ENCODE results near the gene SMIM7.
A peak's percentile ranks its signal among the peaks of the same experiment; 100 is the strongest.
"Not testable (repeated sequence)": the region's sequence is repeated elsewhere in the genome, so short reads cannot be mapped to it uniquely, and the experiment has no call there.

Gene SMIM7

DNA sequence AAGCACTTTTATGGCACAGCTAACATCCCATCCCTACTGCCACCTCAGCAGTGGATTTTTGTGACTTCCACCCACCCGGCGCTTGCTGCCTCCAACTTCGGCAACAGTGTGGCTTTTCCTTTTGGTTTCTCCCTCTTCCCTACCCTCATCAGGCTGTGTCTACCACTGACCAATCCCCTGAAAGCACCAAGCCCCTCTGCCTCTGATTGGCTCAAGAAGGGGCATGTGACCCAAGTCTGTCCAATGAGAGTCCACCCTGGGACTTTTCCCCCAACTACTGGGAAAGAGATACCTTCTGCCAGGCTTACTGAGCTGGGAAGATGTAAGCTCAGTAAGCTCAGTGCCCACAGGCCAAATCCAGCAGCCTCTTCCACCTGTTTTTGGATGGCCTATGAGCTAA is 5.8 kb downstream of the SMIM7 start:
- peak; percentile 14 to 44 (median 42) for DNase-seq

DNA sequence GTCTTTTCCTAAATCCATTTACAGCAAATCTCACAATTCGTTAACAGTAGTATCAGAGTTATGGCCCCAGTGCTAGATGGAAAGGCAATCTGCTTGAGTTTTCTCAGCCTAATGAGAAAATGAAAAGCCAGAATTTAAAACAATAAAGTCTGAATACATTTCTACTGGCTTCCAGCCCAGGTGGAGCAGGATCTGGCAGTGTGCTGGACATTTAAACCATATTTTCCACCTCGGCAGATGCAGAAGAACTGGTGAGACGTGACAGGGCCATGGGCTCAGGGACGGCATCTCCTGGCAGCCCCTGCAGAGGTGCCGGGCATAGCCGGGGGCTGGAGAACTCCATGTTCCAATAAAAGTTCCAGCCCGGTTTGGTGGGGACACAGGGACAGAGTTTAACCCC is 7.1 kb downstream of the SMIM7 start:
- DNase-seq, result no peak

DNA sequence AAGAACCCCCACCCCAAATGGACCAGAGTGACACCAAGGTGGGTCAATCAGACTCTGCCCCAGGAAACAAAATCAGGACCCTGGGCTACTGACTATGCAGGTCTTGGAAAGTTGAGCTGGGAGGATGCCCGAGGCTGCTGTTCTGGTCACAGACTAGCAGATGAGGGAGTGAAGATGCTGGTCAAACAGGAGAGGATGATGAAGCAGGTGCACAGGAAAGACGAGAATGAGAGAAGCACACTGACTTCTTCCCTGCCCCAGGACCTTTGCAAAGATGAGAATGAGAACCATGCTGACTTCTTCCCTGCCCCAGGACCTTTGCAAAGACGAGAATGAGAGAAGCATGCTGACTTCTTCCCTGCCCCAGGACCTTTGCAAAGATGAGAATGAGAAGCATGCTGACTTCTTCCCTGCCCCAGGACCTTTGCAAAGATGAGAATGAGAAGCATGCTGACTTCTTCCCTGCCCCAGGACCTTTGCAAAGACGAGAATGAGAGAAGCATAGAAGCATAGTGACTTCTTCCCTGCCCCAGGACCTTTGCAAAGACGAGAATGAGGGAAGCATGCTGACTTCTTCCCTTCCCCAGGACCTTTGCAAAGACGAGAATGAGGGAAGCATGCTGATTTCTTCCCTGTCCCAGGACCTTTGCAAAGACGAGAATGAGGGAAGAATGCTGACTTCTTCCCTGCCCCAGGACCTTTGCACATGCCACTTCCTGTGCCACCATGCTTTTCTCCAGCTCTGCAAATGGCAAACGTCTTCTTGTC is 8.3 kb downstream of the SMIM7 start:
- DNase-seq, result not testable (repeated sequence)

DNA sequence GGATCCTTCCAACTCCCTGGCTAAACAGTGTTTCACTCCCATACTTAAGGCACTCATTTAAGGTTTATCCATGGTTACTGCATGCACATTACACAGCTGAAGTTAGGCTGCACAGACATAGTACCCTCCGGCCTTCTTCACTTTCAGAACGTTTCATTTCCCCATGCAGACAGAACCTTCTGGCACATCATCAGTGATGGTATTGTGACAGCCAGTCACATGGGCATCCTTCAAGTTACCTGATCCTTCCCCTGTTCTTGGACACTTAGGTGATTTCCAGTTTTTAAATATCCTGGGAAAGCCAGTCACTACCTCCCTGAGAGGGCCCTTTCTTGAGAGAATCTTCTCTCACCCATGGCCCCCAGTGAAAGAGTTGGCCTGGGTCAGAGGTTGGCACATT is 9.1 kb downstream of the SMIM7 start:
- DNase-seq, result no peak

DNA sequence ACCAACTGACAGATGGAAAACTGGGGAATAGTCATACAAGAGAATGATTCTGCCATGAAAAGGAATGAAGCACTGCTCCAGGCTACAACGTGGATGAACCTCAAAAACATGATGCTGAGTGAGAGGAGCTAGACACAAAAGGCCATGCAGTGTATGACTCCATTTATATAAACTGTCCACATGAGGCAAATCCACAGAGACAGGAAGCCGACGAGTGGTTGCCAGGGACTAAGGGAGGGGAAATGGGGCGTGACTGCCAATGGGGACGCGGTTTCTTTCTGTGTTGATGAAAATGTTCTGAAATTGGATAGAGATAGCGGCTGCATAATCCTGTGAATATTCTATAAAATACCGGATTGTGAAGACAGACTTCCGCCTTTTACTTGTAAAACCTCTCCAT is 10.2 kb downstream of the SMIM7 start:
- DNase-seq, result no peak

DNA sequence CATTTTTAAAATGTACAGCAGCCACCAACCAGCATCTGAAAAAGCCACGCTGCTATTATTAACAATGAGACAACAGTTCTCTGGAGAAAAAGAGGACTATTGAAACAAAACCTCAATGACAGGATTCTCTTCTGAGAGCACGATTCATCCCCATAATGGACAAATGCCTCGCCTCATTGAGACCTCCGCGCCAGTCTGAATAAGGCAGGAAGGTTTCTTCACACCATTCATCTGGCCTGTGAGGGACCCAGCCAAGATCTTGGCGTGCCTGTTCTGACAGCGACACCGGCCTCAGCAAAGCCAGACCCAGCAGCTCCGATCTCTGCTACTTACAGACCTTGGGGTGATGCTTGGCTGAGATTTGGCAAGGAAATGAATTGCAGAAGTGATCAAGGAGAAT is 14.8 kb downstream of the SMIM7 start:
- no peak for DNase-seq

DNA sequence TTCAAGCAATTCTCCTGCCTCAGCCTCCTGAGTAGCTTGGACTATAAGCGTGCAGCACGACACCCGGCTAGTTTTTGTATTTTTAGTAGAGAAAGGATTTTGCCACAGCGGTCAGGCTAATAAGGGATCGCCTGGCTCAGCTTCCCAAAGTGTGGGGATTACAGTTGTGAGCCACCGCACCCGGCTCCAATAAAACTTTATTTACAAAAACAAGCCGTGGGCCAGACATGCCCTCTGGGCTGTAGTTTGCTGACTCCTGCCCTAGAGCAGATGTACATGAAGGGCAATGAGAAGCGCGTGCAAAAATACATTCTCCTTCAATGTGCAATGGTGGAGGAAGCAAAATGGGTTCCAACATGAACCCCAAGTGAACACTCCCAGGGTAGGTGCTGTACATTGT is 18.2 kb downstream of the SMIM7 start:
- DNase-seq, result no peak

DNA sequence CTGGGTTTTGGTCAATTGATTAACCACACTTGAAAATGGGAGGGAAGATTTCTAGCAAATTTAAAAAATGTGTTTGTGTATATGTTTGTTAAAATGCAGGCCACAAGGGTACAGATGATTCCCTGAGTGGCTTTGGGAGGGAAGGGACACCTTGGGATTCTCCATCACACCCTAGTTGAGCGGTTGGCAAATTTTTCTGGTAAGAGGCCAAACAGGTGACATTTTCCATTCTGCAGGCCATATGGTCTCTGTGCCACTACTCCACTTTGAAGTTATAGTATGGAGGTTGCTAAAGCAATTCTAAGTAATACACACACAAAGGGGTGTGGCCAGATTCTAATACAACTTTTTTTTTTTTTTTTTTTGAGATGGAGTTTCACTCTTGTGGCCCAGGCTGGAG is 19.0 kb downstream of the SMIM7 start:
- no peak for DNase-seq

DNA sequence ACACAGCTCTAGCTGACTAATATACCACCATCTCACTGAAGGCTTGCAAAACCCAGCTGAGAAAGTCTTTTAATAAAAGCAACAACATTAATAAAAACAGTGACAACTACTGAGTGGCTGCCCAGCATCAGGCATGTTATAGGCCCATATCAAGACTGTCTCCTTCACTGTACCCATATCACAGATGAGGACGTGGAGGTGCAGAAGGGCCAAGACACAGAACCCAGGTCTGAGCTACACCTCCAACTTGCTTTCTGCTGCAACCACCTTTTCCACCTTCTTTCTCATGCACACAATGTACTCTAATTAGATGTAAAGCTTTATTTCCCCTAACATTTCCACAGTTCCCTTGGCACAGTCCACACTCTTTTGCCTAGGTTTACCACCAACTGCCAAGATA is 21.3 kb downstream of the SMIM7 start:
- DNase-seq, result no peak

DNA sequence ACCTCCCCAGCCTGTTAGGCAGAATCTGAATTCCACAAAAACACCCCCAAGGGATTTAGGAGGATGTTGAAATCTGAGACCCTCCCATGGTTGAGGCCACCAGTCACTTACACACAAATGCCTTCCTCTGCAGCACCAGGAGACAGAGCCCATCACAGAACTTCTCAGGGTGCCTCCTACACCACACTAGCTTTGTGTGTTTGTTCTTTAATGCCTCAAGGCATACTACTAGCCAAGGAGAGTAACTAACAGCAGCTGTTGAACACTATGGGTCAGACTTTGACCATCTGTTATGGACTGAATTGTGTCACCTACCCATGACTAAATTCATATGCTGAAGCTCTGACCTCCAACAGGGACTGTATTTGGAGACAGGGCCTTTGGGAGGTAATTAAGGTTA is 22.4 kb downstream of the SMIM7 start:
- no peak for DNase-seq

DNA sequence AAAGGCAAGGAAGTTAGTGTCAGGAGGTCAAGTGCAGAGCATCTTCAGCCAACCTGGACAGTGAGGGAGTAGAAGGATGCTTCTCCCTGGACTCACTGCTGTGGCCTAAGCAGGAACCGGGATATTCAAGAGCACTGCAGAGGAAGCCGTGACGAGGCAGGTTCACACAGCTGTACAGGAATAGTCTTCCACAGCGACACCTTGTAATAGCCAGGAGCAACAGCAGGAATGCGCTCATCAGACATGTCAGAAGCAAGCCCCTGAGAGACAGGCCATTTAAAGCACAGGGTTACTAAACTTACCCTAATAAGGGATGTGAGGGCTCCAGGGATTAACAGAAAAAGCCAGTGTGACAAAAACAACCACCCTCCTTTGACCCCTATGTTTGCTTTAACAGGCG is 28.5 kb downstream of the SMIM7 start:
- DNase-seq, result no peak

DNA sequence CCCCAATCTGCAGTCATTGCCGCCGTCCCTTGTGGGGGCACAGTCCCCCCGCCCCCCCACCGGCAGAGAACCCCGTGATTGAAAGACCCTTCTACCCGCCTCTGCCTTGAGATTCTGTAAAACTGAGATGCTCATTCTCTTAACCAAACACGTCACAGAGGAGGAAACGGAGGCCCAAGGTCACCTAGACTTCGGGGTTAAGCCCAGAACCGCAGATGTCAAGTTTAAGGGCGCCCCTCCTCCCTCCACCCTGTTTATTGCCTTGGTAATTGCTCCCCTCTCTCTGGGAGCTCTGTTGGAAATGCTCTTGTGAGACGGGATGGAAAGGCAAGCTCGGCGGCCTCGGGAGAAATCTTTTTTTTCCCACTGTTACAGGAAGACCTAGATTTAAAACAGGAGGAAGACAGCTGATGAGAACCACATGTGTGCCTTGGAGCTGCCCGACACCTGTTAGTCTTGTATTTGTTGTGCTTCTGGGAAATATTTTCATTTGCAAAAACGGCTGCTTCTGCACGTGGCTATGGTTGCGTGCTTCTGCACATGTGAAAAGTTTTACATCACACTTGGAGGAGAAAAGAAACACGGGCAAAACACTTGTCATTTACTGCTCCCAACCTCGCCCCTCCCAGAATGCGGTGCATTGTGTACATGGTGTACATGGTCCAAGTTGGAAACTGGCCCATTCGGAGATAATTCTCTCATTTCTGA is 30.8 kb downstream of the SMIM7 start:
- DNase-seq, result no peak

DNA sequence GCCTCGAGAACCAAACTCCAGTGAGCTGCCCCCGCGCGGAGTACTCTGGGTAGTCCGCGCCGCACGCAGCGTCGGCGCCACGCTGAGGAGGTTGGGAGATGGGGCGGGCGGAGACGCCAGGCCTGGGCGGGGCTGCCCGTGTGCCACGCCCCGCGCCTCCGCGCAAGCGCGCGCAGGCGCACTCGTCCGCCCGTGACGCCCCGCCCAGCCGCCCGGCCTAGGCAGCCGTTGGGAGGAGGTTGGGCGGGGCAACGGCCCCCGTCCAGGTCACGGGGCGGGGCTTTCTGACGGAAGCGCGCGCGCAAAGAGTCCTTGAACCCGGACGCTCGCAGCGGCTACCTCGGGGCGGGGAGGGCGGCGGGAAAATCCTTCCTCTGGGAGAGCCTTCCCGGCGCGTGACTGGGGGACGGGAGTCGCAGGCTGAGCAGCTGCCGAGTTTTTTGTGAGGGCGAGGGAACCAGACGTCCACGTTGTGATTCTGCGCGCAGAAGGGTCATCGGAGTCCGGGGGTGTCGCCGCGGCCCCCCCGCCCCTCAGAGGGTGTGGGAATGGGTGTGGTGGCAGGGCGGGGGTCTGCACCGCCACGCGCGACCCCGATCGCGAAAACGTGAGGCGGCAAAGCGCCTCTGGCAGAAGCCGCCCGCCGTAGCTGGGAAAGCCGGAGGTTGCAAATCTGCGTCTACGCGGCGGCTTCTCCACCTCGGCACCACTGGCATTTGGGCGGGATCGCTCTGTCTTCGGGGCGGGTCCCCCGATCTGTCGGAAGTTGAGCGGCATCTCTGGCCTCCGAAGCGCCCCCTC is 31.6 kb downstream of the SMIM7 start, which contains the start of gene MED26:
MED26 (minus strand) TSS at position 22 of the 801 bp plus-strand sequence. CDS start 261 bp downstream, outside the sequence.
- DNase-seq, result peak; percentile 97 to 99 (median 99)

DNA sequence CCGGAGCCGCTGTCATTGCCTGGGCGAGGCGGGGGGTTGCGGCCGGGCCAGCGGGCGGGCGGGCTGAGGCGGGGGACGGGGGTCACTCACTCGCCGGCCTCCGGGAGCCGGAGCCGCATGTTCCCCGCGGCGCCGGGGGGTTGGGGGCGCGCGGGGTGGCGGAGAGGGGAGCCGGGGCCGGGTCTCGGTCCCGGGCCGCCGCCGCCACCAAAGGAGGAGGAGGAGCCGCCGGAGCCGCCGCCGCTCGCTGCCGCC is 32.1 kb downstream of the SMIM7 start:
- DNase-seq, result no peak

DNA sequence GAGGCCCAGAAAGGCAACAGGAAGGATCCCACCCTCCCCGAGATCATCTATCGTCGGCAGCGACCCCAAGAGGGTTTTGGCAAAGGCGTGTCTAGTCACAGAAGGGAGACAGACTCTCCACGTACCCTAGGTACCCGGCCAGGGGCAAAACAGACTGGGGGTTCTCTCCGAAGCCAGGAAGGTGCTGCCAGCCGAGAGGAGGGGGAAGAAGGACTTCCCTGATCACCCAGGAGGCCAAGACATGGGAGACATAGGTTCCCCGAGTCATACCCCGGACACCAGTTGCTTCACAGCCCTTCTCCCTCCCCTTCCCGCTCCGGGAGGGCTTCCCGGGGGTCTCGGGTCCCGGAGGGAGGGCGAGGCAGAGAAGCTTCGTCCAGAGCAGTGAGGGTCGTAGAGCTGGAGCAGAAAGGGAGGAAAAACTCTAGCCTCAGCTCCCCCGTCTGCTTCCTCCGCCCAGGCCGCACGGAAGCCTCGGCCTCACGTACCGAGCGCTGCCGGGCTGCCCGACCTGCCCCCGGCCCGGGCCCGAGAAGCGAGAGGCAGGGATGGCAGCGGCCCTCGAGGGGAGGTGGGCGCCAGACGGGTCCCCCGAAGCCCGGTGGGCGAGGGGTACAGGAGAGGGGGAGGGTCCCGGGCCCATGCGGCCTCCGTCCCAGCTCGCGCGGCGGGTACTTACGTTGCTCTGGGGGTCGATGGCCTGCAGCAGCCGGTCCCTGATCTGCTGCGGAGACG is 32.6 kb downstream of the SMIM7 start:
- DNase-seq, result peak; percentile 22 to 36 (median 32)

DNA sequence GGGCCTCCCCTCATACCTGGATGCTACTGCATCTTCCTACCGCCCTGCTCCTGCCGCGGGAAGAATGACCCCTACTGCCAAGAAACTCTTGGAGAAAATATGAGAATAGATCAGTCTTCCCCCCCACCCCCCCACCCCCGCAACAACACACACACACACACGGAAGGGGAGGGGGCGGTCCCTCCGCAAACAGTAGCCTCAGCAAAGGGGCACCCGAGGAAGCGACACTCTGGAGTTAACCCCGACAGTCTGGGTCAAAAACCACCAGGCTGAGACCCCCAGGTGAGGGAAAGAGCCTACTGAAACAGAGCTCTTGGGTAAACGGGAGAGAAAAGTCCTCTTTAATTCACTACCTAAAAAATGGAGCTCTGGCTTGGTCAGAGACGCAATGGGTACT is 33.1 kb downstream of the SMIM7 start:
- peak in 1 of 3 donors; percentile 37 for DNase-seq

DNA sequence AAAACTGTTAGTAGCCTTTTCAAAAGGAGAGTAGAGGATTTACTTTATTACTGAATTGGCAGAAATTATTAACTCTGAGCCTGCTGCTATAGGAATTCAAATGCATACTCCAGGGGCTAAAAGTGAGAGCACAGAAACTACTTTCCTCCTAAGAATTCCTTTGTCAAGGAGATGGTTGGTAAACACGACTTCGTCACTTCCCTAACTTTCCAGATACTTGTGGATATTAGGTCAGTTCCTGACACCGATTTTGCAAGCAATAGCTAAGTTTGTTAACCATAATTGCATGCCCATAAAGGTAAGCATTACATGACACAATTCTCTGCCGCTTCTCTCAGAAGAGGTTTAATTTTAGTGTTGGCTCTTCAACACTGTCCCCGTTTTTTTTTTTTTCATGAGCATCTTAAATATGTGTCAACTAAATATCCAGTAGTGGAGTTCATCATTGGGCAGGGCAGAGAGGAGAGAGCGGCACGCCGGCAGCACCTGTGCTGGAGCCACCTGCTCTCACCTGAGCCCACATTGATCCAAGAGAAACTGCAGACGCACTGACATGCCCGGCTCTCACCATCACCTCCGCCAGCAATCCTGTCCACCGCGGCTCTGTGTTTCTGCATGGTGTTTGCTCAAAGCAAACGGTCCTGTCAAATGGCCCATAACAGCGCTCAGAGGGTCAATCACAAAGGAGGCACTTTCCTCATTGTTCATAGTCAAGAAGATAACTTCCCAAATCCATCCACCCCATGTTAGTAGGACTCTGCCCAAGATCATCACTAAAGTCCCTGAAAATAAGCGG is 34.6 kb downstream of the SMIM7 start:
- DNase-seq, result no peak

DNA sequence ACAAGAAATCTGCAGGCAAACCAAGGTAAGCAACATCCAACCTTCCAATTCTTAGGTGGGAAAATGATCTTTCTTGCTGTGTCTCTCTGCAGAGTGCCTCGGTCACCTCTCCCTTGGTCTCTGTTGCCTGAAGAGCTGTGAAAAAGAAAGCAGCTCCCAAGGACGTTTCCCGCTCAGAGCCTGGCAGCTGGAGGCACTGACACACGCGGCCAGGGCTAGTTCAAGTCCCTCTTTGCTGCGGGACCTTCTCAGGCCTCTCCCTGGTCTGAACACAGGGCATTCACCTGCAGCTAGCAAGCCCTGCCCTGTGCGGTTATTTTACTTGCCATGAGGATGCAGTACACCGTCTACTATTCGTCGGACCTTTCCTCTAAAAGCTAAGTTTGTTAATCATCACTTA is 35.7 kb downstream of the SMIM7 start:
- DNase-seq, result no peak

DNA sequence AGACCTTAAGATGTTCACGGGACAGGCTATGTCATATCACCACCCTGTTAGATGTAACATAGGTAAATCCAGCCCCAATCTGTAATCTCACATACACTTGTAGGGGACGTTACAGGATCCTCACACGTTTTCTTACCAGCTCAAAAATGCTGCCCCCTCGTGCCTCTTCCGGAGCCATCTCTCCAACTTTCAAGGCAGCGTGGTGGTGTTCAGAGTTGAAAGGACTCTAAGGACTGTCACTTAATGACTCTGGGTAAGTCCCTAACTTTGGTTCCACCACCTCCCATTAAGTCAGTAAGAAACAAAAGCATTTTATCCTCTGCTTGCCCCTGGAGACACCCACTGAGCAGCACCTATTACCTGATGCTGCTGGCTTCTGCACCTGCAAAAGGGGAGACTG is 36.4 kb downstream of the SMIM7 start:
- no peak for DNase-seq

DNA sequence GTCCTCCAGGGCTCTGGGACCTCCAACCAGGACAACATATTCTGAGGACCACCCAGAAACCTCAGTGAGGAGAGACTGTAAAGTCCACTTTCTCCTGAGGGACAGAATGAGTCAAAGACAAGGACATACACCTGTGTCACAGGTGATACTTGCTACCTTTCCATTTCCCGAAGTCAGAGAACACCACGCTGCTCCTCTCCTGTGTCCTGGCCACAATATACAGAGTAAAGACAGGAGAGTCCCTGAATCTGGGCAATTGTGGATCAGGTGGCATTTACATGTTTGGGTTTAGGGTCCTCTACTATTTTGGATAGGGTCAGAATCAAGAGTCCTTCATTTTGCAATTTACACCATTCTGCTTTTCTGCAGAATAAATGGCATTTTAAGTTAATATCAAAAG is 36.9 kb downstream of the SMIM7 start:
- no peak for DNase-seq

DNA sequence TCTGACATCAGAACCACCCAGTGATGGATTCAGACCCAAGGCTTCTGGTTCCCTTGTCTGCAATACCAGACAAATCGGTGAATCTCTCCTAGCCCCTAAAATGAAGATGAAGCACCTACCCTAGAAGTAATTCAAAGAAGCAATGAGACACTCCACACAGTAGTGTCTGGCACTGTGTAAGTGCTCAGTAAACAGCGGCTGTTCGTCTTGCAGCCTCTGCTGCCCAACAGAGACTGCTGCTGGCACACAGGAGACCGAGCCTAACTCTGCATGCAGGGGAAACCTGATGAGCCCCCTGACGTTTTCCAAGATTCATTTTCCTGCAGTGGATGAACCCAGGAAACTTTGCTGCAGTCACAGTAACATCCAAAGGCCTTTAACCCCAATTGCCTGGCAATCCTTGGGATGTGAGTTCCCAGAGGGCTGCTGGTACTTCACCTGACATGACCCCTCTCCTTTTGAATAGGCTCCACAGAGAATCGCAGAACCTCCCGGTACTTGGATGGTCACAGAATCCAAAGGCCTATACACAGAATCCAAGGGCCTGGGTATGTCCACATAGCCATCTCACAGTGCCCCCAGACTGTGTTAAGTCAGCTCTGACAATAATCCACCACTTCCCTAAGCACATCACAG is 38.7 kb downstream of the SMIM7 start:
- no peak for DNase-seq

DNA sequence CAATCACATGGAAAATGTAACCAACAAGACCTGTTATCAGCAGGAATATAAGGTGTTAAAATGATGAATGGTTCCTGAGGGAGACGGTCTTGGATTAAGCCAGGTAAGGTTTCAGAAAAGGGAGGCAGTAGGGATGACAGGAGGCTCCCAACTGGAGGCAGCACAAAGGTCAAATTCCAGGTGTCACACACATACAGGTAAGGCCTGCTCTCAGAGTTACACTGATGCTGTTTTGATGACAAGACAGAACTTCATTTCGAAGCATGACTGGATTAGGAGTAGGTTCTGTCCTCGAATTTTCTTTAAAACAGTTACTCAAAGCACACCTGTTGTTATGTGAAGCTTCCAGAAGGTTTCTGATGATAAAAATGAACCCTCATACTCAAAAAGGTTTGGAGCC is 39.4 kb downstream of the SMIM7 start:
- DNase-seq, result no peak
